Measurements from ENCODE around the gene RPUSD4. TPM values are rescaled to one million over a fixed set of nuclear protein-coding genes. Genes with fewer than 3 reads are reported as not detected.

Gene RPUSD4
- total RNA-seq, 4 donors from 2014 or later, result 11.1 to 20.3 (median 12.6) TPM

- Histone ChIP-seq H3K27me3 (no peaks in the 10 kb centered on the region), H3K9me3 (no peaks in the 10 kb centered on the region), H3K4me1 (peaks cover 0 to 21% (median 7%) of the 10 kb centered on the region in 4 donors), H3K4me3 (no peak overlapping the region), H3K27ac (no peak overlapping the region), H3K36me3 (peaks cover 0 to 27% (median 6%) of the 10 kb centered on the region in 4 donors)
- no peak for TF ChIP-seq CTCF (IDR thresholded peaks at IDR 0.05)
- TF ChIP-seq POLR2AphosphoS5 (IDR thresholded peaks at IDR 0.05), result no peak
- TF ChIP-seq EP300 (IDR thresholded peaks at IDR 0.05; ENCODE audit: low read depth), result no peak
- no peak for TF ChIP-seq POLR2A (IDR thresholded peaks at IDR 0.05)
- WGBS, 2 donors (ENCODE audit: low coverage in 1 of 2), result 86 to 88% methylated on average over 3 of the region's 3 CpGs
- intact Hi-C loops (cut with DNase I; ENCODE audit: low total_unique reads) (no loop called here), in situ Hi-C loops (cut with MboI; ENCODE audit: low pct_ligation_motif_present in 1 of 4, low pct_unique_long_range_greater_than_20kb in 1 of 4, low sequenced_read_pairs in 3 of 4) (no loop called here)
- no peak for DNase-seq
Observed at GRCh38 chr11:126232683-126233082, 21.2 kb upstream of the RPUSD4 start.

DNA sequence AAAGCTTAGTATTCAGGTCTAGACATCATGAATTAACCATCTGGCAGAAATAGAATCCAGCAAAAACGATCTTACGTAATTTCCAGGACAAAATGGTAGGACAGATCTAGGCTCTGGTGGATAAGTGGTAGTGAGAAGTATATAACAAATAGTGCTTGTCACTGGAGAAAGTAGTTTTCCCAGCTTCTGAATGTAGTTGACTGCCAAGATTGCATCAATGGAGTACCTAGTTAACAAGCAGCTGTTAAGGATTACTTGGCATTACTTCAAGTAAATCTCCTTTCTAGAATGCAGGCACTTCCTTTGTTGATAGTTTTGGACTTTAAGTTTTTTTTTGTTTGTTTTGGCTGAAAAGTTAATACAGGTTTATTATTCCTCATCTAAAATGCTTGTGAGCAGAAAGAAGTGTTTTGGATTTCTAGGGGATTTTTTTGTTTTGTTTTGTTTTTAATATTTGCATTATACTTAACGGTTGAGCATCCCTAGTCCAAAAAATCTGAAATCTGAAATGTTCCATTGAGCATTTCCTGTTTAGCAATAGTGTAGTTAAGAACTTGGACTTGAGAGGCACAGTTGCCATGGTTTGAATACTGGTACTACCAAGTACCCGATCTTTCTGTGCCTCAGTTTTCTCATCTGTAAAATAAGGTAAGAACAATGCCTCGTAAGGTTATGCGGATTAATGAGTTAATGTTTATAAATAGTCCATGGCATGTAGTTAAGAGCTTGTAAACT, 20.4 kb upstream of the RPUSD4 start:
- no peak for DNase-seq
- H3K27ac ChIP-seq, result peak overlapping the region in 1 of 4 donors; percentile 21
- H3K36me3 ChIP-seq, result peaks cover 0 to 27% (median 6%) of the 10 kb centered on the region in 4 donors
- no peaks in the 10 kb centered on the region for H3K27me3 ChIP-seq
- WGBS, 2 donors (ENCODE audit: low coverage in 1 of 2), result 50 to 60% methylated on average over 6 of the region's 6 CpGs
- intact Hi-C loops (cut with DNase I; ENCODE audit: low total_unique reads), result no loop called here
- no peak overlapping the region for H3K4me3 ChIP-seq
- peaks cover 0 to 21% (median 7%) of the 10 kb centered on the region in 4 donors for H3K4me1 ChIP-seq
- no peaks in the 10 kb centered on the region for H3K9me3 ChIP-seq
- no peak for TF ChIP-seq CTCF (IDR thresholded peaks at IDR 0.05)
- TF ChIP-seq EP300 (IDR thresholded peaks at IDR 0.05; ENCODE audit: low read depth), result no peak
- TF ChIP-seq POLR2A (IDR thresholded peaks at IDR 0.05), result no peak
- peak in 1 of 3 donors; percentile 13 for TF ChIP-seq POLR2AphosphoS5 (IDR thresholded peaks at IDR 0.05)
- in situ Hi-C loops (cut with MboI; ENCODE audit: low pct_ligation_motif_present in 1 of 4, low pct_unique_long_range_greater_than_20kb in 1 of 4, low sequenced_read_pairs in 3 of 4), result no loop called here

DNA sequence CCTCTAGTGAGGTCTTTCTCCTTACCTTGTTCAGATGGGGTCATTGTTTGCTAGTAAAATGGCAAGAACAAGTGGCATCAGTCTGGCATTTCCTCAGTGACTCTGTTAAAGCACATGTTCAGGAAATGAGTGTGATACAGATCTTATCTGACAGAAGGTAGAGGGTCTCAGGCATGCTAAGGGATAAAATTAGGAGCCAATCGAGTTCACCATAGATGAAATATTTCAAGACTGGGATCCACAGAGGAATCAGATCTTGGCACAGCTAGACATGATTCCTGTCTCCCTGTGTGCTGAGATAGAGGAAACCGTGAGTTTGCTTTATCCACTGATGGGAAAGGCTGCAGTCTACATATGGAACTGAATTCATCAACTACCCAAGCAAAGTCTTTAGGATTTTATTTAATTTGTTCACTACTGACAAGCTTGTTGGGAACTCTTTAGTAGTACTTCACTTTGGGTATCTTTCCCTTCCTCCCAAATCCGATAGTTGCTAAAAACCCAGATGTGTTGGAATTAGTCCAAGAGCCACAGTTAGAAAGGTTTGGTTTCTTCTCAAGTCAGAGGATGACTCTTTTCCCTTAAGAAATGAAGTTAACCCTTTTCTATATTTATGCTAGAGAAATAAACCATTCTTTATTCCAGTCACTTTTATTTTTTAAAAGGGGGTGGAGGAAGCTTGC, 18.5 kb upstream of the RPUSD4 start:
- Histone ChIP-seq H3K9me3 (no peaks in the 10 kb centered on the region), H3K36me3 (peaks cover 0 to 14% (median 0%) of the 10 kb centered on the region in 4 donors), H3K4me1 (peaks cover 0 to 21% (median 7%) of the 10 kb centered on the region in 4 donors), H3K27ac (no peak overlapping the region), H3K27me3 (no peaks in the 10 kb centered on the region), H3K4me3 (no peak overlapping the region)
- no peak for TF ChIP-seq CTCF (IDR thresholded peaks at IDR 0.05)
- intact Hi-C loops (cut with DNase I; ENCODE audit: low total_unique reads) (no loop called here), in situ Hi-C loops (cut with MboI; ENCODE audit: low pct_ligation_motif_present in 1 of 4, low pct_unique_long_range_greater_than_20kb in 1 of 4, low sequenced_read_pairs in 3 of 4) (no loop called here)
- WGBS, 2 donors (ENCODE audit: low coverage in 1 of 2), result 60 to 82% methylated on average over 3 of the region's 3 CpGs
- DNase-seq, result no peak

DNA sequence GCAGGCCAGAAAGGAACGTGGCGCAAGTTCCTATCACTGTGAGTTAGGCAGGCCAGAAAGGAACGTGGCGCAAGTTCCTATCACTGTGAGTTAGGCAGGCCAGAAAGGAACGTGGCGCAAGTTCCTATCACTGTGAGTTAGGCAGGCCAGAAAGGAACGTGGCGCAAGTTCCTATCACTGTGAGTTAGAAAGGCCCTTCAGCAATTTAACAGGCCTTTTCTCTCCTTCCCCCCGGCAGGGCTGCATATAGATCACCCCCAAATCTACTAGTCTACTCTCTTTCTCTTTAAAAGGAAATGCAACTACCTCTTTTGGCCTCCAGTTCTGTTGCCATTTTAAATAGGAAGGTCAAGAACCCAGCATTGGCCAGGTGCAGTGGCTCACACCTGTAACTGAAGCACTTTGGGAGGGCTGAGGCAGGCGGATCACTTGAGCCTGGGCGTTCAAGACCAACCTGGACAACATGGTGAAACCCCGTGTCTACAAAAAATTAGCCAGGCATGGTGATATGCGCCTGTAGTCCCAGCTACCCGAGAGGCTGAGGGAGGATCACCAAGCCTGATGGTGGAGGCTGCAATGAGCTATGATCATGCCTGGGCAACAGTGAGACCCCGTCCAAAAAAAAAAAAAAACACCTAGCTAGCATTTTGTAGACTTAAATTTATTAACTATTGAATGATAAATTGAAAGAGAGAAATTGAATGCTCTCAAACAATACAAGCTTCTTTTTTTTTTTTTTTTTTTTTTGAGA, 15.1 kb upstream of the RPUSD4 start:
- Histone ChIP-seq H3K4me3 (no peak overlapping the region), H3K27me3 (no peaks in the 10 kb centered on the region), H3K9me3 (no peaks in the 10 kb centered on the region), H3K4me1 (peaks cover 0 to 12% (median 4%) of the 10 kb centered on the region in 4 donors), H3K36me3 (peaks cover 0 to 14% (median 0%) of the 10 kb centered on the region in 4 donors), H3K27ac (no peak overlapping the region)
- no peak for DNase-seq
- TF ChIP-seq POLR2AphosphoS5 (IDR thresholded peaks at IDR 0.05) (no peak), CTCF (IDR thresholded peaks at IDR 0.05) (no peak), EP300 (IDR thresholded peaks at IDR 0.05; ENCODE audit: low read depth) (no peak), POLR2A (IDR thresholded peaks at IDR 0.05) (no peak)
- 84 to 95% methylated on average over 5 to 11 of the region's 15 CpGs for WGBS, 2 donors (ENCODE audit: low coverage in 1 of 2)
- in situ Hi-C loops (cut with MboI; ENCODE audit: low pct_ligation_motif_present in 1 of 4, low pct_unique_long_range_greater_than_20kb in 1 of 4, low sequenced_read_pairs in 3 of 4) (no loop called here), intact Hi-C loops (cut with DNase I; ENCODE audit: low total_unique reads) (no loop called here)

Measured in transverse colon (tissue), 4 donors.